IgD-negative memory B cell (primary cell): ENCODE measurements around the gene PHLDA2. TPM values are rescaled to one million over a fixed set of nuclear protein-coding genes. Genes with fewer than 3 reads are reported as not detected.

Source experiments
- H3K27ac Mint-ChIP-seq, 3 donors: one replicate each; pipeline ENCODE4 v1.8.0; 2020 to 2022; ENCODE audit warnings: mild to moderate bottlenecking in 3 of 3, mixed read lengths in 3 of 3, moderate library complexity in 1 of 3
- H3K27me3 Mint-ChIP-seq: one replicate; pipeline ENCODE4 v1.8.0; 2021; ENCODE audit warnings: mixed read lengths
- H3K36me3 Mint-ChIP-seq: one replicate; pipeline ENCODE4 v1.8.0; 2020; ENCODE audit warnings: mild to moderate bottlenecking, mixed read lengths
- H3K4me1 Mint-ChIP-seq, 3 donors: one replicate each; pipeline ENCODE4 v1.8.0; 2020 to 2022; ENCODE audit warnings: mixed read lengths in 3 of 3, mild to moderate bottlenecking in 1 of 3
- H3K4me3 Mint-ChIP-seq, 4 donors: one replicate each; pipeline ENCODE4 v1.8.0; 2020 to 2022; ENCODE audit warnings: mild to moderate bottlenecking in 4 of 4, mixed read lengths in 4 of 4, moderate library complexity in 3 of 4
- H3K9me3 Mint-ChIP-seq, 3 donors: one replicate each; pipeline ENCODE4 v1.8.0; 2020 to 2021; ENCODE audit warnings: mixed read lengths in 3 of 3, mild to moderate bottlenecking in 1 of 3
- polyA plus RNA-seq: library from polyadenylated mRNA; unstranded; fragments of 300-500 nt; fragmentation: Illumina TruSeq; gene quantifications from one replicate; pipeline ENCODE4 v1.2.3, GENCODE V29; 2021

The PHLDA2 gene
- polyA plus RNA-seq = not detected

- Mint-ChIP-seq H3K27me3 (peaks cover 28% of the 10 kb centered on the region), H3K27ac (peak within 1 kb of the TSS in 2 of 3 donors; percentile 25 to 65), H3K4me3 (peak within 1 kb of the TSS; percentile 69 to 93 (median 87)), H3K4me1 (peaks cover 9 to 10% (median 10%) of the 10 kb centered on the region in 3 donors), H3K36me3 (no peaks in the 10 kb centered on the region), H3K9me3 (no peaks in the 10 kb centered on the region)
These were observed at the start of gene PHLDA2 for GRCh38 chr11:2928605-2929530. Gene PHLDA2 (minus strand): TSS chr11:2929420. CDS start chr11:2929364, 56 bp downstream.

- Mint-ChIP-seq H3K4me3 (no peak overlapping the region), H3K9me3 (no peaks in the 10 kb centered on the region), H3K27ac (peak overlapping the region in 1 of 3 donors; percentile 21), H3K36me3 (no peaks in the 10 kb centered on the region), H3K4me1 (peaks cover 5 to 11% (median 7%) of the 10 kb centered on the region in 3 donors), H3K27me3 (no peaks in the 10 kb centered on the region)
These were observed 47.9 kb upstream of the PHLDA2 start for GRCh38 chr11:2977113-2977512.

- Mint-ChIP-seq H3K4me1 (peaks cover 0 to 6% (median 2%) of the 10 kb centered on the region in 3 donors), H3K4me3 (no peak overlapping the region)
These were observed 47.3 kb upstream of the PHLDA2 start for GRCh38 chr11:2976294-2977063.

GRCh38 chr11:2975594-2975993, 46.4 kb upstream of the PHLDA2 start:
- no peak overlapping the region for H3K27ac Mint-ChIP-seq
- H3K4me3 Mint-ChIP-seq = no peak overlapping the region
- peaks cover 0 to 4% (median 2%) of the 10 kb centered on the region in 3 donors for H3K4me1 Mint-ChIP-seq
- H3K36me3 Mint-ChIP-seq = no peaks in the 10 kb centered on the region
- no peaks in the 10 kb centered on the region for H3K9me3 Mint-ChIP-seq
- no peaks in the 10 kb centered on the region for H3K27me3 Mint-ChIP-seq

More at GRCh38 chr11:2976294-2977063, 47.3 kb upstream of the PHLDA2 start:
- H3K27ac Mint-ChIP-seq = peak overlapping the region in 1 of 3 donors; percentile 21
- no peaks in the 10 kb centered on the region for H3K27me3 Mint-ChIP-seq
- H3K9me3 Mint-ChIP-seq = no peaks in the 10 kb centered on the region
- no peaks in the 10 kb centered on the region for H3K36me3 Mint-ChIP-seq

GRCh38 chr11:2974272-2974671, 45.1 kb upstream of the PHLDA2 start:
- Mint-ChIP-seq H3K9me3 (no peaks in the 10 kb centered on the region), H3K4me1 (peaks cover 0 to 5% (median 2%) of the 10 kb centered on the region in 3 donors), H3K36me3 (peaks cover 5% of the 10 kb centered on the region), H3K4me3 (no peak overlapping the region), H3K27me3 (no peaks in the 10 kb centered on the region), H3K27ac (no peak overlapping the region)

- H3K27ac Mint-ChIP-seq = no peak overlapping the region
- H3K27me3 Mint-ChIP-seq = no peaks in the 10 kb centered on the region
- H3K9me3 Mint-ChIP-seq = no peaks in the 10 kb centered on the region
- H3K36me3 Mint-ChIP-seq = peaks cover 7% of the 10 kb centered on the region
- H3K4me1 Mint-ChIP-seq = peaks cover 0 to 8% (median 0%) of the 10 kb centered on the region in 3 donors
- no peak overlapping the region for H3K4me3 Mint-ChIP-seq
These were observed 39.2 kb upstream of the PHLDA2 start for GRCh38 chr11:2968341-2968900.

- peaks cover 3 to 8% (median 5%) of the 10 kb centered on the region in 3 donors for H3K4me1 Mint-ChIP-seq
- no peak overlapping the region for H3K27ac Mint-ChIP-seq
- no peak overlapping the region for H3K4me3 Mint-ChIP-seq
- H3K36me3 Mint-ChIP-seq = peaks cover 10% of the 10 kb centered on the region
- H3K27me3 Mint-ChIP-seq = no peaks in the 10 kb centered on the region
- H3K9me3 Mint-ChIP-seq = no peaks in the 10 kb centered on the region
These were observed 35.6 kb upstream of the PHLDA2 start for GRCh38 chr11:2964782-2965181.

GRCh38 chr11:2963761-2964160, 34.5 kb upstream of the PHLDA2 start:
- H3K36me3 Mint-ChIP-seq = peaks cover 9% of the 10 kb centered on the region
- H3K4me1 Mint-ChIP-seq = peaks cover 3 to 8% (median 5%) of the 10 kb centered on the region in 3 donors
- no peaks in the 10 kb centered on the region for H3K9me3 Mint-ChIP-seq
- H3K4me3 Mint-ChIP-seq = no peak overlapping the region
- H3K27me3 Mint-ChIP-seq = no peaks in the 10 kb centered on the region
- no peak overlapping the region for H3K27ac Mint-ChIP-seq

- H3K36me3 Mint-ChIP-seq = peaks cover 9% of the 10 kb centered on the region
- H3K27ac Mint-ChIP-seq = no peak overlapping the region
- H3K27me3 Mint-ChIP-seq = no peaks in the 10 kb centered on the region
- H3K9me3 Mint-ChIP-seq = no peaks in the 10 kb centered on the region
- no peak overlapping the region for H3K4me3 Mint-ChIP-seq
- peaks cover 3 to 8% (median 5%) of the 10 kb centered on the region in 3 donors for H3K4me1 Mint-ChIP-seq
These were observed 34.0 kb upstream of the PHLDA2 start for GRCh38 chr11:2963112-2963754.

GRCh38 chr11:2961080-2961479, 31.9 kb upstream of the PHLDA2 start:
- Mint-ChIP-seq H3K27ac (no peak overlapping the region), H3K36me3 (peaks cover 7% of the 10 kb centered on the region)

GRCh38 chr11:2960139-2960538, 30.9 kb upstream of the PHLDA2 start:
- no peak overlapping the region for H3K27ac Mint-ChIP-seq

More at GRCh38 chr11:2961080-2961479, 31.9 kb upstream of the PHLDA2 start:
- H3K4me3 Mint-ChIP-seq = no peak overlapping the region
- H3K4me1 Mint-ChIP-seq = peaks cover 3 to 5% (median 5%) of the 10 kb centered on the region in 3 donors
- no peaks in the 10 kb centered on the region for H3K27me3 Mint-ChIP-seq
- no peaks in the 10 kb centered on the region for H3K9me3 Mint-ChIP-seq

GRCh38 chr11:2958251-2958650, 29.0 kb upstream of the PHLDA2 start:
- H3K4me3 Mint-ChIP-seq = no peak overlapping the region
- H3K27ac Mint-ChIP-seq = no peak overlapping the region
- no peaks in the 10 kb centered on the region for H3K9me3 Mint-ChIP-seq
- peaks cover 2 to 5% (median 3%) of the 10 kb centered on the region in 3 donors for H3K4me1 Mint-ChIP-seq
- H3K36me3 Mint-ChIP-seq = peaks cover 5% of the 10 kb centered on the region
- H3K27me3 Mint-ChIP-seq = no peaks in the 10 kb centered on the region

More at GRCh38 chr11:2960139-2960538, 30.9 kb upstream of the PHLDA2 start:
- Mint-ChIP-seq H3K36me3 (peaks cover 7% of the 10 kb centered on the region), H3K27me3 (no peaks in the 10 kb centered on the region), H3K4me3 (no peak overlapping the region), H3K4me1 (peaks cover 3 to 5% (median 5%) of the 10 kb centered on the region in 3 donors), H3K9me3 (no peaks in the 10 kb centered on the region)

- Mint-ChIP-seq H3K9me3 (no peaks in the 10 kb centered on the region), H3K27me3 (no peaks in the 10 kb centered on the region), H3K4me1 (peaks cover 0 to under 1% (median 0%) of the 10 kb centered on the region in 3 donors), H3K27ac (no peak overlapping the region), H3K36me3 (no peaks in the 10 kb centered on the region), H3K4me3 (no peak overlapping the region)
These were observed 26.8 kb upstream of the PHLDA2 start for GRCh38 chr11:2955906-2956476.

- Mint-ChIP-seq H3K4me1 (no peaks in the 10 kb centered on the region), H3K36me3 (no peaks in the 10 kb centered on the region), H3K4me3 (no peak overlapping the region)
These were observed 25.0 kb upstream of the PHLDA2 start for GRCh38 chr11:2954263-2954662.

More at GRCh38 chr11:2954263-2954662, 25.0 kb upstream of the PHLDA2 start:
- no peaks in the 10 kb centered on the region for H3K9me3 Mint-ChIP-seq
- H3K27me3 Mint-ChIP-seq = no peaks in the 10 kb centered on the region
- peak overlapping the region in 1 of 3 donors; percentile 10 for H3K27ac Mint-ChIP-seq
